SU-DHL-6 (cell line): ENCODE data around the gene F11R.
"Not testable (repeated sequence)": the region's sequence is repeated elsewhere in the genome, so short reads cannot be mapped to it uniquely, and the experiment has no call there.

ENCODE experiments used
- H2AFZ ChIP-seq: fragments of 200-600 bp; sonication (generic); 2 replicates; pipeline ENCODE4 v1.6.1; 2014; ENCODE audit warnings: low read depth, mild to moderate bottlenecking, moderate library complexity, mixed read lengths, antibody characterized with exemption, low read length; ENCODE audit not compliant: severe bottlenecking
- H3F3A ChIP-seq: fragments of 200-600 bp; shearing (Covaris generic); 2 replicates; pipeline ENCODE4 v1.6.0; 2016; ENCODE audit warnings: antibody characterized with exemption, mild to moderate bottlenecking; ENCODE audit not compliant: insufficient read depth
- H3K27ac ChIP-seq: fragments of 200-600 bp; sonication (generic); 2 replicates; pipeline ENCODE4 v1.5.1; 2016; ENCODE audit warnings: low read depth, mild to moderate bottlenecking, low read length, moderate library complexity, mixed read lengths
- H3K27me3 ChIP-seq: fragments of 200-600 bp; sonication (generic), shearing (Covaris generic); 2 replicates; pipeline ENCODE4 v1.6.0; 2014; ENCODE audit warnings: mild to moderate bottlenecking, low read length
- H3K36me3 ChIP-seq: fragments of 200-600 bp; sonication (generic); 2 replicates; pipeline ENCODE4 v1.6.1; 2014; ENCODE audit warnings: mild to moderate bottlenecking, low read length, mixed read lengths
- H3K4me2 ChIP-seq: fragments of 300-600, 200-600 bp; shearing (Covaris generic), sonication (generic); 2 replicates; pipeline ENCODE4 v1.6.0; 2014; ENCODE audit warnings: low read length, low read depth, mild to moderate bottlenecking; ENCODE audit not compliant: poor library complexity, severe bottlenecking
- H3K4me3 ChIP-seq: fragments of 200-600 bp; sonication (generic); 2 replicates; pipeline ENCODE4 v1.5.1; 2014; ENCODE audit warnings: antibody characterized with exemption, low read length, mild to moderate bottlenecking, mixed read lengths; ENCODE audit not compliant: insufficient read depth, poor library complexity, severe bottlenecking
- H3K79me2 ChIP-seq: fragments of 200-600 bp; sonication (generic); 2 replicates; pipeline ENCODE4 v1.6.1; 2014; ENCODE audit warnings: mild to moderate bottlenecking, low read length, moderate library complexity; ENCODE audit not compliant: insufficient read depth
- H3K9ac ChIP-seq: fragments of 200-600 bp; sonication (generic); 2 replicates; pipeline ENCODE4 v1.7.0; 2014; ENCODE audit warnings: mild to moderate bottlenecking, low read length
- H3K9me2 ChIP-seq: fragments of 200-600 bp; sonication (generic); replicated peaks from 2 replicates; pipeline ENCODE4 v1.6.1; 2014; ENCODE audit warnings: low read length; ENCODE audit not compliant: insufficient read depth
- H3K9me3 ChIP-seq: fragments of 200-600 bp; sonication (generic); 2 replicates; pipeline ENCODE4 v1.6.1; 2014; ENCODE audit warnings: low read length, mixed read lengths; ENCODE audit not compliant: insufficient read depth
- H4K20me1 ChIP-seq: fragments of 200-600 bp; sonication (generic); 2 replicates; pipeline ENCODE4 v1.6.1; 2014; ENCODE audit warnings: low read depth, mild to moderate bottlenecking, antibody characterized with exemption, low read length, moderate library complexity, mixed read lengths
- EZH2phosphoT487 ChIP-seq: fragments of 200-600 bp; sonication (generic), shearing (Covaris generic); conservative IDR thresholded peaks from 2 replicates; pipeline ENCODE4 v1.6.1; 2018; ENCODE audit warnings: mild to moderate bottlenecking, antibody characterized with exemption, low read length, moderate library complexity, mixed read lengths
- TF ChIP-seq, protein P1 (sequence below): fragments of 200-600 bp; sonication (generic); IDR thresholded peaks from one replicate; pipeline ENCODE4 v1.5.1; 2017; ENCODE audit warnings: antibody characterized with exemption, mild to moderate bottlenecking, low read length, moderate library complexity; ENCODE audit not compliant: insufficient read depth, poor library complexity, severe bottlenecking

The F11R gene

DNA sequence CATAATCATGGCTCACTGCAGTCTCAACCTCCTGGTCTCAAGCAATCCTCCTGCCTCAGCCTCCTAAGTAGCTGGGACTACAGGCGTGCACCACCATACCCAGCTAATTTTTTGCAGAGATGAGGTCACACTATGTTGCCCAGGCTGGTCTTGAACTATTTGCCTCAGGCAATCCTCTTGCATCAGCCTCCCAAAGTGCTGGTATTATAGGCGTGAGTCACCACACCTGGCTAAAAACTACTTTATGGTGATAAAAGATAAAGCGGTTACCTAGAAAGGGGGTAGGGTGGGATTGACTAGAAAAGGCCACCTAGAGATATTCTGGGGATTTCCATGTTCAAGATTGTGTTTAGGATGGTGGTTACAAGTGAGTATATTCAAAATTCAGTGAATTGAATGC lies 12.8 kb upstream of the F11R start:
- H3K36me3 ChIP-seq: no peaks in the 10 kb centered on the region
- no peak overlapping the region for H2AFZ ChIP-seq
- no peak overlapping the region for H3K4me3 ChIP-seq
- no peaks in the 10 kb centered on the region for H3K9me2 ChIP-seq
- H3K79me2 ChIP-seq: no peaks in the 10 kb centered on the region; the same call in 1 of the 2 replicates
- no peaks in the 10 kb centered on the region for H3K9me3 ChIP-seq
- H3K27me3 ChIP-seq: no peaks in the 10 kb centered on the region
- H3K27ac ChIP-seq: no peak overlapping the region
- TF ChIP-seq, protein P1, sequence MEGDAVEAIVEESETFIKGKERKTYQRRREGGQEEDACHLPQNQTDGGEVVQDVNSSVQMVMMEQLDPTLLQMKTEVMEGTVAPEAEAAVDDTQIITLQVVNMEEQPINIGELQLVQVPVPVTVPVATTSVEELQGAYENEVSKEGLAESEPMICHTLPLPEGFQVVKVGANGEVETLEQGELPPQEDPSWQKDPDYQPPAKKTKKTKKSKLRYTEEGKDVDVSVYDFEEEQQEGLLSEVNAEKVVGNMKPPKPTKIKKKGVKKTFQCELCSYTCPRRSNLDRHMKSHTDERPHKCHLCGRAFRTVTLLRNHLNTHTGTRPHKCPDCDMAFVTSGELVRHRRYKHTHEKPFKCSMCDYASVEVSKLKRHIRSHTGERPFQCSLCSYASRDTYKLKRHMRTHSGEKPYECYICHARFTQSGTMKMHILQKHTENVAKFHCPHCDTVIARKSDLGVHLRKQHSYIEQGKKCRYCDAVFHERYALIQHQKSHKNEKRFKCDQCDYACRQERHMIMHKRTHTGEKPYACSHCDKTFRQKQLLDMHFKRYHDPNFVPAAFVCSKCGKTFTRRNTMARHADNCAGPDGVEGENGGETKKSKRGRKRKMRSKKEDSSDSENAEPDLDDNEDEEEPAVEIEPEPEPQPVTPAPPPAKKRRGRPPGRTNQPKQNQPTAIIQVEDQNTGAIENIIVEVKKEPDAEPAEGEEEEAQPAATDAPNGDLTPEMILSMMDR: no peak
- no peak for TF ChIP-seq EZH2phosphoT487
- no peak overlapping the region for H3K9ac ChIP-seq
- H4K20me1 ChIP-seq: no peaks in the 10 kb centered on the region
- peaks cover 18% of the 10 kb centered on the region for H3F3A ChIP-seq
- H3K4me2 ChIP-seq: no peak overlapping the region

DNA sequence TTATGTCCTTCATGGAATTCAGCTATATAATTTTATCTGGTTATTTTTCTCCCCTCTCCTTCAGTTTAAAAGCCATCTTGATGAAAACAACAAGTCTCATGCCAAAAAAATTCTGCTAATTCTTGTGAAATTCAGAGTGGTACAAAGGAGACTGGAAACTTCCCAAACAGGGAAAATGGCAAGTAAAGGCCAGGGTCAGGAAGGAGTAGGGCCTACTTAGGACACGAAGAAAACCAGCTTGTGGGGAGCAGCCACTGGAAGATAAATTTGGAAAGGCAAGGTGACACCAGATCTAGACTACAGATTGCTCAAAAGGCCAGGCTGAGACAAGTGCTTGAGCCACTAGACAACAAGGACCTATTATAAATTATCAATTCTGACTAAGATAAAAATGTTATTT lies 11.5 kb upstream of the F11R start:
- Histone ChIP-seq H3K4me2 (no peak overlapping the region), H3K4me3 (no peak overlapping the region), H3K36me3 (no peaks in the 10 kb centered on the region), H3K9me2 (no peaks in the 10 kb centered on the region), H3K27me3 (no peaks in the 10 kb centered on the region), H3K27ac (no peak overlapping the region), H3K79me2 (no peaks in the 10 kb centered on the region; the same call in 1 of the 2 replicates), H3K9me3 (no peaks in the 10 kb centered on the region), H3K9ac (no peak overlapping the region), H4K20me1 (no peaks in the 10 kb centered on the region), H2AFZ (no peak overlapping the region), H3F3A (peaks cover 10% of the 10 kb centered on the region)
- no peak for TF ChIP-seq EZH2phosphoT487
- TF ChIP-seq, protein P1: no peak

DNA sequence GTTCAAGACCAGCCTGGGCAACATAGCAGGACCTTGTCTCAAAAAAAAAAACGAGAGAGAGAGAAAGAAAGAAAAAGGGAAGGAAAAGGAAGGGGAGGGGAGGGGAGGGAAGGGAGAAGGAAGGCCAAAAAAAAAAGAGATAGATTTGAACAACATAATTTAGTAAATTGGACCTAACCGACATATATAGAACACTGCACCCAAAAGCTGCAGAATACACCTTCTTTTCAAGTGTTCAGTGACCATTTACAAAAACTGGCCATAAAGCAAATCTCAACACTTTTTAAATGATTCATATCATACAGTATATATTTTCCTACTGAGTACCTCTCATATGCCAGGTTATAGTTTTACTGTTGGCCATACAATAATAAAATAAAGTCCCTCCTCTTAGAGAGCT lies 10.9 kb upstream of the F11R start:
- Histone ChIP-seq H3K9ac (no peak overlapping the region), H3K9me2 (no peaks in the 10 kb centered on the region), H3K79me2 (no peaks in the 10 kb centered on the region), H3K27me3 (no peaks in the 10 kb centered on the region), H3K27ac (no peak overlapping the region), H3K9me3 (no peaks in the 10 kb centered on the region), H4K20me1 (no peaks in the 10 kb centered on the region), H2AFZ (no peak overlapping the region), H3K36me3 (no peaks in the 10 kb centered on the region), H3F3A (peaks cover 6% of the 10 kb centered on the region; the same call in 1 of the 2 replicates), H3K4me2 (no peak overlapping the region), H3K4me3 (no peak overlapping the region)
- TF ChIP-seq, protein P1: no peak
- TF ChIP-seq EZH2phosphoT487: no peak

DNA sequence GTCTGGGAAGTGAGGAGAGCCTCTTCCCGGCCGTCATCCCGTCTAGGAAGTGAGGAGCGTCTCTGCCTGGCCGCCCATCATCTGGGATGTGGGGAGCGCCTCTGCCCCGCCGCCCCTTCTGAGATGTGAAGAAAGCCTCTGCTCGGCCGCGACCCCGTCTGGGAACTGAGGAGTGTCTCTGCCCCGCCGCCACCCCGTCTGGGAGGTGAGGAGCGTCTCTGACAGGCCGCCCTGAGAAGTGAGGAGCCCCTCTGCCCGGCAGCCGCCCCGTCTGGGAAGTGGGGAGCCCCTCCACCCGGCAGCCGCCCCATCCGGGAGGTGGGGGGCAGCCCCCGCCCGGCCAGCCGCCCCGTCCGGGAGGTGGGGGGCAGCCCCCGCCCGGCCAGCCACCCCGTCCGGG lies 8.5 kb upstream of the F11R start:
- H3K9me2 ChIP-seq, H2AFZ ChIP-seq, H3K4me2 ChIP-seq, H3K4me3 ChIP-seq, H3K9me3 ChIP-seq, H3K9ac ChIP-seq, H3F3A ChIP-seq, H3K36me3 ChIP-seq, H3K79me2 ChIP-seq, H3K27ac ChIP-seq, H3K27me3 ChIP-seq, H4K20me1 ChIP-seq: not testable (repeated sequence)

DNA sequence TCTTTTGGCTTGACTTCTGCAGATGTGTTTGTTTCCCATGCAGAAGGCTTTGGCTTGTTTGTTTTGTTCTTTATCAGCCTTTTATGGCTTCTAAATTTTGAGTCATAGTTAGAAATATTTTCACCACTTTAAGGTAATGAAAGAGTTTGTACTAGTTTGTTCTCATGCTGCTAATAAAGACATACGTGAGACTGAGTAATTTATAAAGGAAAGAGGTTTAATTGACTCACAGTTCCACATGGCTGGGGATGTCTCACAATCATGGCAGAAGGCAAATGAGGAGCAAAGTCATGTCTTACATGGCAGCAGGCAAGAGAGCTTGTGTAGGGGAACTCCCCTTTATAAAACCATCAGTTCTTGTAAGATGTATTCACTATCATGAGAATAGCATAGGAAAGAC lies 6.0 kb upstream of the F11R start:
- H2AFZ ChIP-seq, H3K79me2 ChIP-seq, H3K4me3 ChIP-seq, H4K20me1 ChIP-seq, H3K9ac ChIP-seq, H3F3A ChIP-seq, H3K4me2 ChIP-seq, H3K27ac ChIP-seq, H3K27me3 ChIP-seq, H3K9me2 ChIP-seq, H3K9me3 ChIP-seq, H3K36me3 ChIP-seq: not testable (repeated sequence)

DNA sequence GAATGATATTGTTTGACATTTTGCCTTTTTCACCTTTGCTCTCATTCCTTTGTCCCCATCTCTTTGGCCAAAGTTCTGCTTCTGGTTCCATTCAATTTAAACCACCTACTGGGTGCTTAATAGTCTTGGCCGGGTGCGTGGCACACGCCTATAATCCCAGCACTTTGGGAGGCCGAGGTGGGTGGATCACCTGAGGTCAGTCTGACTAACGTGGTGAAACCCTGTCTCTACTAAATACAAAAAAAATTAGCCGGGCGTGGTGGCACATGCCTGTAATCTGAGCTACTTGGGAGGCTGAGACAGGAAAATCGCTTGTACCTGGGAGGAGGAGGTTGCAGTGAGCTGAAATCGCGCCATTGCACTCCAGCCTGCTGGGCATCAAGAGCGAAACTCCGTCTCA lies 1.5 kb upstream of the F11R start:
- not testable (repeated sequence) for H3K9ac ChIP-seq, H3K9me2 ChIP-seq, H3K27me3 ChIP-seq, H3K9me3 ChIP-seq, H2AFZ ChIP-seq, H3K4me2 ChIP-seq, H3K4me3 ChIP-seq, H3K36me3 ChIP-seq, H3K79me2 ChIP-seq, H3K27ac ChIP-seq, H4K20me1 ChIP-seq
- peaks cover 21% of the 10 kb centered on the region for H3F3A ChIP-seq
